Measurements from ENCODE around the gene PIK3CB.
"Not testable (repeated sequence)": the region's sequence is repeated elsewhere in the genome, so short reads cannot be mapped to it uniquely, and the experiment has no call there.

PIK3CB gene

GRCh38 chr3:138678086-138678485 lies 156.6 kb downstream of the PIK3CB start:
- DNase-seq: no peak

GRCh38 chr3:138675393-138675792 lies 159.3 kb downstream of the PIK3CB start:
- DNase-seq: no peak

- DNase-seq: no peak
Measured at GRCh38 chr3:138673641-138674530, 160.8 kb downstream of the PIK3CB start.

GRCh38 chr3:138670407-138670806 lies 164.3 kb downstream of the PIK3CB start:
- DNase-seq: no peak

GRCh38 chr3:138668107-138668506 lies 166.6 kb downstream of the PIK3CB start:
- DNase-seq: no peak

GRCh38 chr3:138657508-138657907 lies 177.2 kb downstream of the PIK3CB start:
- DNase-seq: no peak

GRCh38 chr3:138653567-138653966 lies 181.2 kb downstream of the PIK3CB start:
- DNase-seq: no peak

GRCh38 chr3:138649134-138649533 lies 185.6 kb downstream of the PIK3CB start:
- no peak for DNase-seq

GRCh38 chr3:138646513-138646912 lies 188.2 kb downstream of the PIK3CB start:
- DNase-seq: no peak

- no peak for DNase-seq
Measured at GRCh38 chr3:138646008-138646407, 188.7 kb downstream of the PIK3CB start.

GRCh38 chr3:138642927-138643253 lies 191.8 kb downstream of the PIK3CB start:
- DNase-seq: no peak

GRCh38 chr3:138642226-138642926 lies 192.4 kb downstream of the PIK3CB start:
- DNase-seq: no peak

- DNase-seq: no peak
Measured at GRCh38 chr3:138640537-138640936, 194.2 kb downstream of the PIK3CB start.

- DNase-seq: no peak
Measured at GRCh38 chr3:138638641-138639040, 196.1 kb downstream of the PIK3CB start.

- no peak for DNase-seq
Measured at GRCh38 chr3:138629526-138629925, 205.2 kb downstream of the PIK3CB start.

- DNase-seq: no peak
Measured at GRCh38 chr3:138625707-138626365, 208.9 kb downstream of the PIK3CB start.

- no peak for DNase-seq
Measured at GRCh38 chr3:138624518-138624917, 210.2 kb downstream of the PIK3CB start.

- DNase-seq: no peak
Measured at GRCh38 chr3:138620431-138620830, 214.3 kb downstream of the PIK3CB start.

- no peak for DNase-seq
Measured at GRCh38 chr3:138615462-138615861, 219.3 kb downstream of the PIK3CB start.

GRCh38 chr3:138609898-138610266 lies 224.8 kb downstream of the PIK3CB start:
- DNase-seq: no peak

GRCh38 chr3:138608322-138609135 lies 226.2 kb downstream of the PIK3CB start, which contains the start of gene FAIM:
FAIM (plus strand) TSS chr3:138608771; CDS start chr3:138619727, 10,956 bp downstream.
- DNase-seq: peak; percentile 65

- DNase-seq: not testable (repeated sequence)
Measured at GRCh38 chr3:138604106-138604595, 230.6 kb downstream of the PIK3CB start.

Data from activated gamma-delta T cell treated with Interleukin-2 at 50 U/mL for 16 hours (primary cell).